ENCODE measurements around the gene PGAP6. TPM values are rescaled to one million over a fixed set of nuclear protein-coding genes. Genes with fewer than 3 reads are reported as not detected.

The PGAP6 gene
- total and polyA plus RNA-seq, 9 of the 15 experiments (the other 6 are each of a cell fraction or from before 2014, with no cell fraction given), result 0.45 to 50.2 (median 39.3) TPM

DNA sequence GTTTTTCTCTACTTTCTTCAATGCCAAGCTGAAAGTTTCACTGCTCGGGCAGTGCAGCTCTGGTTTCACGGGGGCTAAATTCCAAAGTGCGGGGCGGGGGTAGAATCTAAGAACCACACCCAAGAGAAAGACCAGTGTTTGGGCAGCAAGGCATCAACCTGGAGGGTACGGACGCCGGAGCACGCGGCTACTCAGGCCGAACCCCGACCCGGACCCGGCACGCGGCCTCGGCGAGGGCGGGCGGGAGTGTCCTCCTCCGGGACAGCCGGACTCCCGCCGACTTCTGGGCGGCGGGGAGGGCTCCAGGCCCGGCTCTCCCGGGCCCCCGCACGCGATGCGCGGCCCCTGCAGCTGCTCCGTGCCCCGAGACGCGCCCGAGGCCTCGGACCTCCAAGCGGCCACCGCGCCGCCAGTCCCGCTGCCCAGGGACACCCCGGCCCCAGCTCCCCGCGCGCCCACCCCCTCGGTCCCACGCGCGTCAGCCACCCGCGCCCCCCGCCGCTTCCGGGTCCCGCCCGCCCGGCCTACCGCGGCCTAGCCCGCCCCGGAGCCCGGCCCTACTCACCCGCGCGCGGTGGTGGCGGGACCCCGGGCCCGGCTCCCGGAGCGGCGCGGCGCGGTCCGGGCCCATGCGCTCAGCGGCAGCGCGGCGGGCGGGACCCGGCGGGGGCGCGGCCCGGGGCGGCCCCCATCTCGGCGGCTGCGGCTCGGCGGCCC, 29.8 kb downstream of the PGAP6 start (continued):
- peak; percentile 56 for TF ChIP-seq FUS (optimal IDR thresholded peaks at IDR 0.05; ENCODE audit: low read depth, low read length)
- no peak for TF ChIP-seq YBX1 (IDR thresholded peaks at IDR 0.05)
- no peak for TF ChIP-seq HNRNPK (IDR thresholded peaks at IDR 0.05; ENCODE audit: low read depth, low read length, poor library complexity, severe bottlenecking)
- TF ChIP-seq RCOR1 (IDR thresholded peaks at IDR 0.05; ENCODE audit: borderline replicate concordance in 1 of 2, low read depth in 2 of 2, low read length in 2 of 2), result no peak
- TF ChIP-seq SIRT6 (IDR thresholded peaks at IDR 0.05; ENCODE audit: low read depth, low read length), result no peak
- no peak for TF ChIP-seq ATF1 (CRISPR knock-in tag; IDR thresholded peaks at IDR 0.05)
- TF ChIP-seq ATF1 (tag; IDR thresholded peaks at IDR 0.05), result no peak
- no peak for TF ChIP-seq GTF2F1 (IDR thresholded peaks at IDR 0.05; ENCODE audit: low read depth, low read length)
- no peak for TF ChIP-seq KLF10 (CRISPR knock-in tag; IDR thresholded peaks at IDR 0.05)
- TF ChIP-seq, protein P1, sequence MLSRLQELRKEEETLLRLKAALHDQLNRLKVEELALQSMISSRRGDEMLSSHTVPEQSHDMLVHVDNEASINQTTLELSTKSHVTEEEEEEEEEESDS (CRISPR knock-in tag; IDR thresholded peaks at IDR 0.05), result no peak
- TF ChIP-seq NR2C2 (CRISPR knock-in tag; IDR thresholded peaks at IDR 0.05), result no peak
- 0 out of 2 replicates have a peak, but pooled peaks have one; percentile 26 for TF ChIP-seq NR2C2 (tag; IDR thresholded peaks at IDR 0.05)
- no peak for TF ChIP-seq ZNF197 (CRISPR knock-in tag; IDR thresholded peaks at IDR 0.05; ENCODE audit: low read depth)
- TF ChIP-seq, protein P2, sequence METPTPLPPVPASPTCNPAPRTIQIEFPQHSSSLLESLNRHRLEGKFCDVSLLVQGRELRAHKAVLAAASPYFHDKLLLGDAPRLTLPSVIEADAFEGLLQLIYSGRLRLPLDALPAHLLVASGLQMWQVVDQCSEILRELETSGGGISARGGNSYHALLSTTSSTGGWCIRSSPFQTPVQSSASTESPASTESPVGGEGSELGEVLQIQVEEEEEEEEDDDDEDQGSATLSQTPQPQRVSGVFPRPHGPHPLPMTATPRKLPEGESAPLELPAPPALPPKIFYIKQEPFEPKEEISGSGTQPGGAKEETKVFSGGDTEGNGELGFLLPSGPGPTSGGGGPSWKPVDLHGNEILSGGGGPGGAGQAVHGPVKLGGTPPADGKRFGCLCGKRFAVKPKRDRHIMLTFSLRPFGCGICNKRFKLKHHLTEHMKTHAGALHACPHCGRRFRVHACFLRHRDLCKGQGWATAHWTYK (CRISPR knock-in tag; IDR thresholded peaks at IDR 0.05), result 0 out of 2 replicates have a peak, but pooled peaks have one; percentile 36
- peak; percentile 46 for TF ChIP-seq CCNT2 (IDR thresholded peaks at IDR 0.05; ENCODE audit: borderline replicate concordance, extremely low read depth, insufficient read length, low read depth, low read length)
- TF ChIP-seq ZNF644 (tag; IDR thresholded peaks at IDR 0.05; ENCODE audit: low read depth), result no peak
- no peak for TF ChIP-seq SAFB2 (IDR thresholded peaks at IDR 0.05; ENCODE audit: borderline replicate concordance, low read depth, low read length, severe bottlenecking)
- TF ChIP-seq DIDO1 (tag; IDR thresholded peaks at IDR 0.05; ENCODE audit: low read depth), result no peak
- TF ChIP-seq, protein P3, sequence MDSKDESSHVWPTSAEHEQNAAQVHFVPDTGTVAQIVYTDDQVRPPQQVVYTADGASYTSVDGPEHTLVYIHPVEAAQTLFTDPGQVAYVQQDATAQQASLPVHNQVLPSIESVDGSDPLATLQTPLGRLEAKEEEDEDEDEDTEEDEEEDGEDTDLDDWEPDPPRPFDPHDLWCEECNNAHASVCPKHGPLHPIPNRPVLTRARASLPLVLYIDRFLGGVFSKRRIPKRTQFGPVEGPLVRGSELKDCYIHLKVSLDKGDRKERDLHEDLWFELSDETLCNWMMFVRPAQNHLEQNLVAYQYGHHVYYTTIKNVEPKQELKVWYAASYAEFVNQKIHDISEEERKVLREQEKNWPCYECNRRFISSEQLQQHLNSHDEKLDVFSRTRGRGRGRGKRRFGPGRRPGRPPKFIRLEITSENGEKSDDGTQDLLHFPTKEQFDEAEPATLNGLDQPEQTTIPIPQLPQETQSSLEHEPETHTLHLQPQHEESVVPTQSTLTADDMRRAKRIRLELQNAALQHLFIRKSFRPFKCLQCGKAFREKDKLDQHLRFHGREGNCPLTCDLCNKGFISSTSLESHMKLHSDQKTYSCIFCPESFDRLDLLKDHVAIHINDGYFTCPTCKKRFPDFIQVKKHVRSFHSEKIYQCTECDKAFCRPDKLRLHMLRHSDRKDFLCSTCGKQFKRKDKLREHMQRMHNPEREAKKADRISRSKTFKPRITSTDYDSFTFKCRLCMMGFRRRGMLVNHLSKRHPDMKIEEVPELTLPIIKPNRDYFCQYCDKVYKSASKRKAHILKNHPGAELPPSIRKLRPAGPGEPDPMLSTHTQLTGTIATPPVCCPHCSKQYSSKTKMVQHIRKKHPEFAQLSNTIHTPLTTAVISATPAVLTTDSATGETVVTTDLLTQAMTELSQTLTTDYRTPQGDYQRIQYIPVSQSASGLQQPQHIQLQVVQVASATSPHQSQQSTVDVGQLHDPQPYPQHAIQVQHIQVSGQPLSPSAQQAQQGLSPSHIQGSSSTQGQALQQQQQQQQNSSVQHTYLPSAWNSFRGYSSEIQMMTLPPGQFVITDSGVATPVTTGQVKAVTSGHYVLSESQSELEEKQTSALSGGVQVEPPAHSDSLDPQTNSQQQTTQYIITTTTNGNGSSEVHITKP (IDR thresholded peaks at IDR 0.05; ENCODE audit: partially characterized antibody), result no peak
- no peak for TF ChIP-seq MCM3 (IDR thresholded peaks at IDR 0.05)
- TF ChIP-seq SRSF9 (IDR thresholded peaks at IDR 0.05; ENCODE audit: borderline replicate concordance, low read depth, low read length), result no peak
- TF ChIP-seq, protein P4, sequence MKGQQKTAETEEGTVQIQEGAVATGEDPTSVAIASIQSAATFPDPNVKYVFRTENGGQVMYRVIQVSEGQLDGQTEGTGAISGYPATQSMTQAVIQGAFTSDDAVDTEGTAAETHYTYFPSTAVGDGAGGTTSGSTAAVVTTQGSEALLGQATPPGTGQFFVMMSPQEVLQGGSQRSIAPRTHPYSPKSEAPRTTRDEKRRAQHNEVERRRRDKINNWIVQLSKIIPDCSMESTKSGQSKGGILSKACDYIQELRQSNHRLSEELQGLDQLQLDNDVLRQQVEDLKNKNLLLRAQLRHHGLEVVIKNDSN (CRISPR knock-in tag; IDR thresholded peaks at IDR 0.05), result no peak
- TF ChIP-seq SIN3A (IDR thresholded peaks at IDR 0.05; ENCODE audit: borderline replicate concordance in 2 of 2, control insufficient read depth in 1 of 2, low read depth in 2 of 2, low read length in 2 of 2), result 0 out of 4 replicates have a peak, but pooled peaks of 1 of the 2 experiments have one; percentile 34

Data from K562 (cell line).